GM08714 (cell line): ENCODE results near the gene PSAPL1.

Experiments
- H3K4me3 ChIP-seq: fragments of 200-500 bp; sonication (Bioruptor generic); 2 replicates; pipeline ENCODE4 v1.5.1; 2014; ENCODE audit warnings: mild to moderate bottlenecking, low read length, inconsistent platforms
- ZNF274 ChIP-seq: IDR thresholded peaks from 2 replicates; pipeline ENCODE4 v1.6.1; 2012; ENCODE audit warnings: mild to moderate bottlenecking, low read depth, low read length

Gene PSAPL1

GRCh38 chr4:7448036-7448435 lies 13.3 kb upstream of the PSAPL1 start:
- no peak for TF ChIP-seq ZNF274
- no peak overlapping the region for H3K4me3 ChIP-seq

- H3K4me3 ChIP-seq: no peak overlapping the region
- TF ChIP-seq ZNF274: no peak
Measured at GRCh38 chr4:7447236-7447635, 12.5 kb upstream of the PSAPL1 start.

- TF ChIP-seq ZNF274: no peak
- H3K4me3 ChIP-seq: no peak overlapping the region
Measured at GRCh38 chr4:7444731-7445130, 10.0 kb upstream of the PSAPL1 start.

- no peak overlapping the region for H3K4me3 ChIP-seq
- no peak for TF ChIP-seq ZNF274
Measured at GRCh38 chr4:7444314-7444713, 9.6 kb upstream of the PSAPL1 start.

- H3K4me3 ChIP-seq: no peak overlapping the region
- no peak for TF ChIP-seq ZNF274
Measured at GRCh38 chr4:7442574-7443162, 7.9 kb upstream of the PSAPL1 start.

- H3K4me3 ChIP-seq: no peak overlapping the region
- no peak for TF ChIP-seq ZNF274
Measured at GRCh38 chr4:7441201-7441600, 6.5 kb upstream of the PSAPL1 start.

- TF ChIP-seq ZNF274: no peak
- H3K4me3 ChIP-seq: no peak overlapping the region
Measured at GRCh38 chr4:7439699-7440098, 5.0 kb upstream of the PSAPL1 start.

GRCh38 chr4:7436256-7436655 lies 1.5 kb upstream of the PSAPL1 start:
- H3K4me3 ChIP-seq: no peak overlapping the region
- no peak for TF ChIP-seq ZNF274

- no peak for TF ChIP-seq ZNF274
Measured at GRCh38 chr4:7435471-7436061, 836 bp upstream of the PSAPL1 start.

GRCh38 chr4:7434141-7434765 lies 477 bp downstream of the PSAPL1 start:
- no peak for TF ChIP-seq ZNF274
- no peak overlapping the region for H3K4me3 ChIP-seq

More at GRCh38 chr4:7435471-7436061, 836 bp upstream of the PSAPL1 start:
- H3K4me3 ChIP-seq: no peak overlapping the region

GRCh38 chr4:7433376-7434140 lies 1.2 kb downstream of the PSAPL1 start:
- no peak overlapping the region for H3K4me3 ChIP-seq
- TF ChIP-seq ZNF274: no peak

- no peak overlapping the region for H3K4me3 ChIP-seq
- TF ChIP-seq ZNF274: no peak
Measured at GRCh38 chr4:7432531-7433375, 2.0 kb downstream of the PSAPL1 start.

GRCh38 chr4:7431696-7432530 lies 2.8 kb downstream of the PSAPL1 start:
- no peak for TF ChIP-seq ZNF274
- H3K4me3 ChIP-seq: no peak overlapping the region
